Brain microvascular endothelial cell (primary cell): ENCODE results near the gene QSOX1.

ENCODE experiments used
- DNase-seq: peaks from one replicate; pipeline ENCODE4 v3.0.0-alpha.2; 2020
- H3K27ac ChIP-seq: fragments of 250-450 bp; sonication (Bioruptor Pico); 2 replicates; pipeline ENCODE4 v1.5.1; 2020; ENCODE audit warnings: mild to moderate bottlenecking, moderate library complexity
- H3K27me3 ChIP-seq: fragments of 250-450 bp; sonication (Bioruptor Pico); replicated peaks from 2 replicates; pipeline ENCODE4 v1.5.1; 2020; ENCODE audit warnings: mild to moderate bottlenecking
- H3K36me3 ChIP-seq: fragments of 250-450 bp; sonication (Bioruptor Pico); replicated peaks from 2 replicates; pipeline ENCODE4 v1.5.1; 2020; ENCODE audit warnings: mild to moderate bottlenecking
- H3K4me3 ChIP-seq: 2 replicates; pipeline ENCODE4 v1.5.1; 2011; ENCODE audit warnings: low read depth, mild to moderate bottlenecking, control low read depth, low read length, moderate library complexity
- in situ Hi-C: cut with HindIII; loops from 2 replicates; pipeline ENCODE4 v1.10.0; 2017; ENCODE audit warnings: low sequenced_read_pairs, low pct_ligation_motif_present
- TF ChIP-seq, protein P1 (sequence below): IDR thresholded peaks from 2 replicates; pipeline ENCODE4 v1.5.1; 2011; ENCODE audit warnings: low read depth, mild to moderate bottlenecking, moderate library complexity, low read length, control low read depth, inconsistent platforms; ENCODE audit errors: missing control alignments

The QSOX1 gene

DNA sequence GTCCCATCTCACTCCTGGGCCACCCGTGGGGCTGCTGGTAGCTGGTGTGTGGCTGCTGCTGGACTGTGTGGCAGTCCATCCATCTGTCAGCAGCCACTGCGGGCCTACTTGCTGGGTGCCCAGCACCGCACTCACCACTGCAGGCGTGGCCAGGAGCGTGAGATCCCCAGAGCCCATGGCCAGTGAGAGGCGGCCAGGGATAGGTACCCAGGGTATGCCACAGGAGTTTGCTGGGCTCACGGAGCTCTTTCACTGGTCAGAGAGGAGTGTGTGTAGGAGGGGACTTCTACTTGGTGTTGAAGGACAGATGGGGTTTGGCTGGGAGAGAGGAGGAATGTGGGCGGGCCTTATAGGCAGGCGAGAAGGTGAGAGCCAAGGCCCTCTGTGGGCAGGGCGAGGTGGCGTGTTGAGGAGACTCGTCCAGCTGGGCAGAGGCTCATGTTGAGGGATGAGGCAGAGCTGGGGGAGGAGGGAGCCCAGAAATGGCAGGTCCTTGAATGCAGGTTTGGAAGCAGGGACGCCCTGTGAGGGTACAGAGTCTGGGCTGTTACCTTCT is 15.0 kb downstream of the QSOX1 start:
- Histone ChIP-seq H3K4me3 (no peak overlapping the region), H3K36me3 (peaks cover 14% of the 10 kb centered on the region), H3K27ac (no peak overlapping the region), H3K27me3 (no peaks in the 10 kb centered on the region)
- TF ChIP-seq, protein P1, sequence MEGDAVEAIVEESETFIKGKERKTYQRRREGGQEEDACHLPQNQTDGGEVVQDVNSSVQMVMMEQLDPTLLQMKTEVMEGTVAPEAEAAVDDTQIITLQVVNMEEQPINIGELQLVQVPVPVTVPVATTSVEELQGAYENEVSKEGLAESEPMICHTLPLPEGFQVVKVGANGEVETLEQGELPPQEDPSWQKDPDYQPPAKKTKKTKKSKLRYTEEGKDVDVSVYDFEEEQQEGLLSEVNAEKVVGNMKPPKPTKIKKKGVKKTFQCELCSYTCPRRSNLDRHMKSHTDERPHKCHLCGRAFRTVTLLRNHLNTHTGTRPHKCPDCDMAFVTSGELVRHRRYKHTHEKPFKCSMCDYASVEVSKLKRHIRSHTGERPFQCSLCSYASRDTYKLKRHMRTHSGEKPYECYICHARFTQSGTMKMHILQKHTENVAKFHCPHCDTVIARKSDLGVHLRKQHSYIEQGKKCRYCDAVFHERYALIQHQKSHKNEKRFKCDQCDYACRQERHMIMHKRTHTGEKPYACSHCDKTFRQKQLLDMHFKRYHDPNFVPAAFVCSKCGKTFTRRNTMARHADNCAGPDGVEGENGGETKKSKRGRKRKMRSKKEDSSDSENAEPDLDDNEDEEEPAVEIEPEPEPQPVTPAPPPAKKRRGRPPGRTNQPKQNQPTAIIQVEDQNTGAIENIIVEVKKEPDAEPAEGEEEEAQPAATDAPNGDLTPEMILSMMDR, result no peak
- in situ Hi-C loops, result no loop called here
- no peak for DNase-seq

DNA sequence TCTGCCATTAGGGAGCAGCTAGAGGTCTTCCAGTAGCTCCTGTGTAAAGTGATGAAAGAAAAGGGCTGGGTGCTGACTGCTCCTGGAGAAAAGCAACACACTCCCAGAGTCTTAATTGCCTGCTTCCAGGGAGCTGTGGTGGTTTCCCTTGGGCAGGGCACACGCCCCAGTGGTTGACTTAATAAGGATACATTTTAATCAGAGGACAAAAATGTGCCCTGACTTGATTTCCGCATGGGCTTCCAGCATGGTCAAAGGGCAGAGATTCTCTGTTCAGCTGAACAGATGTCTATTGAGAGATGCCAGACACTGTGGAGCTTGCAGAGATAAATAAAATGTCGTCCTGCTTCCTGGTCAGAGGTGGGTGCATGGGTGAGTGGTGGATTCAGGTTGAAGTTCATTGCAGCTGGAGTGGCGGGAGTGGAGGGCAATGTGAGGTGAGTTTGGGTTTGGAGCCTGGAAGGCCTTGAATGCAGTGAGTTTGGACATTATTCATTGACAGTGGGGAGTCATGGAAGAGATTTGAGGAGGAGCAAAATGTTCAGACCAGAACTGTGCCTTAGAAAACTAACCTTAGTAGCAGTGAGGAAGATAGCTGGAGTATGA is 16.0 kb downstream of the QSOX1 start:
- in situ Hi-C loops, result no loop called here

DNA sequence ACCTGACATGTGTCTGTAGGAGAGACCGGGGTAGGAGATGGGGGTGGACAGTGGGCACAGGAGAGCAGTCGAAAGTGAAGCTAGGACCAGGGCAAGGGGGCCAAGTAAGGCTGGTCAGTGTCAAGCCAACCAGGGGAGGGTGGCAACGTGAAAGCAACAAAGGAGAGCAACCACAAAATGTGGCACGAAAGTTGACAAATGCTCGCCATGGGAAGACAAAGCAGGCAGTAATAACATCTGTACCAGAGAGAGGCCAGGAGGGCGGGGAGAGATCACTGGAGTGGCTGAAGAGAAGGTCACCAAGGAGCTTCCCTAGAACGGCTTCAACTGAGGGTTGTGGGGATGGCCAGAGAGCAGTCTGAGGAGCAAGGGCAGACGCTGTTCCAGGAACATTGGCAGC is 17.0 kb downstream of the QSOX1 start:
- no peak overlapping the region for H3K4me3 ChIP-seq
- DNase-seq, result no peak
- in situ Hi-C loops, result no loop called here
- TF ChIP-seq, protein P1, result no peak
- no peaks in the 10 kb centered on the region for H3K27me3 ChIP-seq
- H3K36me3 ChIP-seq, result peaks cover 19% of the 10 kb centered on the region
- H3K27ac ChIP-seq, result no peak overlapping the region

More for the DNA sequence above, 16.0 kb downstream of the QSOX1 start:
- H3K36me3 ChIP-seq, result peaks cover 14% of the 10 kb centered on the region
- no peak overlapping the region for H3K4me3 ChIP-seq
- no peak for DNase-seq
- TF ChIP-seq, protein P1, result no peak
- no peak overlapping the region for H3K27ac ChIP-seq
- H3K27me3 ChIP-seq, result no peaks in the 10 kb centered on the region

DNA sequence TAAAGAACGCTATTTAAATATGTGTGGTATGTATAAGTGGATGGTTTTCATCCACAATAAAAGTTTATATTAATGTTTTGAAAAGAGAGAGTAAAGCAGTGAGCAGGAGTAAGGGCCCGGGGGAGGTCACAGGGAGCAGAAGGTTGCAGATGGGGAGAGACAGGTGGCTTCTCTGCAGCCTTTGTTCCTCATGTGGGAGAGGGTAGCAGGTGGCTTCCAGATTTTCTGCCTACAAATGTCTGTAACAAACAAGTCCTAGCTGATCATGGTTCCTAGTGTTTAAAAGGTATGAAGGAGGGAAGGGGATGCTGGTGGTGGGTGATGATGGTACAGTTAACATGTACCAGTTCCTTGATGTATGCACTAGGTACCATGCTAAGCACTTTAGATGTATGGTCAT is 18.8 kb downstream of the QSOX1 start:
- Histone ChIP-seq H3K27ac (no peak overlapping the region), H3K4me3 (no peak overlapping the region), H3K36me3 (peaks cover 9% of the 10 kb centered on the region), H3K27me3 (no peaks in the 10 kb centered on the region)
- in situ Hi-C loops, result no loop called here
- TF ChIP-seq, protein P1, result no peak
- DNase-seq, result no peak

DNA sequence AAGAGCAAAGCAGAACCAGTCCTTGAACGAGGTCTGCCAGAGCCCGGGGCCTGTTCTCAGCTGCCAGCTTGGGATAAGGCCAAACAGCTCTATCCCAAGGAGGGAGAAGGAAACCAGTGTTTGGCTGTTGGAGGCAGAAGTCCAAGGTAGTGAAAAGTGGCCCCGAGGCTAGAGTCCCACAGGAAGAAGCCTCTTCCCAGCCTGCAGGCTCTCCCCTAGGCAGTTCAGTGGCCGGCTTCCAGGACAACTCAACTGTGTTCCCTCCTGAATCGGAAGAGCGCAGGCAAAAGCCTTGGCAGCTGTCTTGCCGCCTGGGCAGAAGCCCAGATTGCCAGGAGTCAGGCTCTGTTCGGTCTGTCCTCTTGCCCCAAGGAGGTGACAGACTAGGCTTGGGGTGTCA is 19.3 kb downstream of the QSOX1 start:
- in situ Hi-C loops, result no loop called here
- H3K27ac ChIP-seq, result no peak overlapping the region

More for the DNA sequence above, 19.3 kb downstream of the QSOX1 start:
- Histone ChIP-seq H3K4me3 (no peak overlapping the region), H3K27me3 (no peaks in the 10 kb centered on the region), H3K36me3 (peaks cover 9% of the 10 kb centered on the region)
- TF ChIP-seq, protein P1, result no peak
- DNase-seq, result no peak
